ENCODE data around the gene PCED1B.
"Not testable (repeated sequence)": the region's sequence is repeated elsewhere in the genome, so short reads cannot be mapped to it uniquely, and the experiment has no call there.

PCED1B gene

DNA sequence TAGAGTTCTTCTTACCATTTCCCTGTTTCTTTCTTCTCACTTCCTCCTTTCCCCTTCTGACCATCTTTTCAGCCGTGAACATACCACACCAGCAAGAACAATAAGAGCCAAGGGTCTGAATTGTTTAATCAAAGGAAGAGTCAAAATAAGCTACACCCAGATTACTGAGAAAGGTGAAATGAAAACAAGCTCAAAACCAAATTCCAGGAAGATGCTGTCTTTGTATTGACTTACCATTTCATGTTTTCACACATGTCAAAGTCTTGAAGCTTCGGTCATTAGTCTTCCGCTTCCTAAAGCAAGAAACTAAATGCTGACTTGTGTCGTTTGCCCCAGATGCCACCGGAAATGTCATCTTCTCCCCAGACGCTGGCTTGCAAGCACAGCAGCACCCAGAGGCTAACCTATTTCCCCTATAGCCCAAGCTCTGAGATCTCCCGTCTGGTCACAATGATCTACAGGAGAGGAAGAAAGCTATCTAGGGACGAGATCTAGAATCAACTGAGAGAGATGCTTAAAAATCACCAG is 136.8 kb downstream of the PCED1B start:
- DNase-seq (ENCODE audit: extremely low read depth, low read depth) = no peak
- no peak overlapping the region for H3K4me3 ChIP-seq (replicated peaks; ENCODE audit: low read depth, low read length)
- TF ChIP-seq, protein P1, sequence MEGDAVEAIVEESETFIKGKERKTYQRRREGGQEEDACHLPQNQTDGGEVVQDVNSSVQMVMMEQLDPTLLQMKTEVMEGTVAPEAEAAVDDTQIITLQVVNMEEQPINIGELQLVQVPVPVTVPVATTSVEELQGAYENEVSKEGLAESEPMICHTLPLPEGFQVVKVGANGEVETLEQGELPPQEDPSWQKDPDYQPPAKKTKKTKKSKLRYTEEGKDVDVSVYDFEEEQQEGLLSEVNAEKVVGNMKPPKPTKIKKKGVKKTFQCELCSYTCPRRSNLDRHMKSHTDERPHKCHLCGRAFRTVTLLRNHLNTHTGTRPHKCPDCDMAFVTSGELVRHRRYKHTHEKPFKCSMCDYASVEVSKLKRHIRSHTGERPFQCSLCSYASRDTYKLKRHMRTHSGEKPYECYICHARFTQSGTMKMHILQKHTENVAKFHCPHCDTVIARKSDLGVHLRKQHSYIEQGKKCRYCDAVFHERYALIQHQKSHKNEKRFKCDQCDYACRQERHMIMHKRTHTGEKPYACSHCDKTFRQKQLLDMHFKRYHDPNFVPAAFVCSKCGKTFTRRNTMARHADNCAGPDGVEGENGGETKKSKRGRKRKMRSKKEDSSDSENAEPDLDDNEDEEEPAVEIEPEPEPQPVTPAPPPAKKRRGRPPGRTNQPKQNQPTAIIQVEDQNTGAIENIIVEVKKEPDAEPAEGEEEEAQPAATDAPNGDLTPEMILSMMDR (IDR thresholded peaks at IDR 0.05; ENCODE audit: low read depth, low read length, missing control alignments) = no peak

- not testable (repeated sequence) for H3K4me3 ChIP-seq (replicated peaks; ENCODE audit: low read depth, low read length); DNase-seq (ENCODE audit: extremely low read depth, low read depth)
These were observed 138.1 kb downstream of the PCED1B start for GRCh38 chr12:47217595-47217869.

GRCh38 chr12:47218191-47218654 is 138.8 kb downstream of the PCED1B start:
- no peak overlapping the region for H3K4me3 ChIP-seq (replicated peaks; ENCODE audit: low read depth, low read length)
- no peak for DNase-seq (ENCODE audit: extremely low read depth, low read depth)
- TF ChIP-seq, protein P1 (IDR thresholded peaks at IDR 0.05; ENCODE audit: low read depth, low read length, missing control alignments) = no peak

DNA sequence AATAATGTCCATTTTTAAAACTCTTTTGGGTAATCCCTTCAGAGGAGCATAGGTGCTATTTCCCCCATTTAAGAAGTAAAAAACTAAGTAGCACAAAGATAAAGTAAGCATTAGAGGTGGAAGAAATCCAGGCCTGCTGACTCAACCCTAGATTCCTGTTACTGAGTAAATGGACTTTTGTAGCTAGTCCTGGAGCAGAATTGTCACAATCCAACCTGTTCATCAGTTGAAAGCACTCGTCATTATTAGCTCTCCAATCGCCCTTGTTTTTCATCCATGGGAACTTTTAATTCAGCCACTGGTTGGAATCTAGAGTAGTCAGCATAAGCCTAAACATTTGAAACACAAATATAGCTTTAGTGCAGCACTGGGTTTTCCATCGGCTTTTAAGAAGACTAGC is 139.8 kb downstream of the PCED1B start:
- TF ChIP-seq, protein P1 (IDR thresholded peaks at IDR 0.05; ENCODE audit: low read depth, low read length, missing control alignments) = no peak
- no peak overlapping the region for H3K4me3 ChIP-seq (replicated peaks; ENCODE audit: low read depth, low read length)
- no peak for DNase-seq (ENCODE audit: extremely low read depth, low read depth)

GRCh38 chr12:47221256-47222023 is 142.0 kb downstream of the PCED1B start:
- TF ChIP-seq, protein P1 (IDR thresholded peaks at IDR 0.05; ENCODE audit: low read depth, low read length, missing control alignments) = no peak
- DNase-seq (ENCODE audit: extremely low read depth, low read depth) = no peak
- no peak overlapping the region for H3K4me3 ChIP-seq (replicated peaks; ENCODE audit: low read depth, low read length)

DNA sequence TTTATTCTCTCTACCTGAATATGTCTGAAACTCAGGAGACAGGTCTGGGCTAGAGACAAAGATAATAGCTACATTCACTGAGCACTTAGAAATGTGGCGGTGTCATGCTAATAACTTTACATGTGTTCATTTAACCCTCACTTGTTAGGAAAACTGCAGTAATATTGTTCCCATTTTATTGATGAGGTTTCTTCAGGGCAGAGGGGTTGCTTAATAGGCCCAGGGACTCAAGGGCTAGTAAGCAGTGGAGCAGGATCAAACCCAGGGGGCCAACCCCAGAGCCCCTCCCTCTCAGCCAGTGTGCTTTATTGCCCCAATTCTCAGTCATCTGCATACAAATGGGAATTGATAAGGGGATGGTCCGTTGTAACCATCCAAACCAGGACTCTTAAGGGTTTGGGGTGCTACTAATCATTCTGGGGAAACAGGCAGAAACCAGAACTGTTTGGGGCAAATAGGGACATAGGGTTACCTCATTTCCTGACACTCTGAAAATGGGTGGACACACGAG is 143.2 kb downstream of the PCED1B start:
- DNase-seq (ENCODE audit: extremely low read depth, low read depth) = no peak
- H3K4me3 ChIP-seq (replicated peaks; ENCODE audit: low read depth, low read length) = no peak overlapping the region
- TF ChIP-seq, protein P1 (IDR thresholded peaks at IDR 0.05; ENCODE audit: low read depth, low read length, missing control alignments) = no peak

DNA sequence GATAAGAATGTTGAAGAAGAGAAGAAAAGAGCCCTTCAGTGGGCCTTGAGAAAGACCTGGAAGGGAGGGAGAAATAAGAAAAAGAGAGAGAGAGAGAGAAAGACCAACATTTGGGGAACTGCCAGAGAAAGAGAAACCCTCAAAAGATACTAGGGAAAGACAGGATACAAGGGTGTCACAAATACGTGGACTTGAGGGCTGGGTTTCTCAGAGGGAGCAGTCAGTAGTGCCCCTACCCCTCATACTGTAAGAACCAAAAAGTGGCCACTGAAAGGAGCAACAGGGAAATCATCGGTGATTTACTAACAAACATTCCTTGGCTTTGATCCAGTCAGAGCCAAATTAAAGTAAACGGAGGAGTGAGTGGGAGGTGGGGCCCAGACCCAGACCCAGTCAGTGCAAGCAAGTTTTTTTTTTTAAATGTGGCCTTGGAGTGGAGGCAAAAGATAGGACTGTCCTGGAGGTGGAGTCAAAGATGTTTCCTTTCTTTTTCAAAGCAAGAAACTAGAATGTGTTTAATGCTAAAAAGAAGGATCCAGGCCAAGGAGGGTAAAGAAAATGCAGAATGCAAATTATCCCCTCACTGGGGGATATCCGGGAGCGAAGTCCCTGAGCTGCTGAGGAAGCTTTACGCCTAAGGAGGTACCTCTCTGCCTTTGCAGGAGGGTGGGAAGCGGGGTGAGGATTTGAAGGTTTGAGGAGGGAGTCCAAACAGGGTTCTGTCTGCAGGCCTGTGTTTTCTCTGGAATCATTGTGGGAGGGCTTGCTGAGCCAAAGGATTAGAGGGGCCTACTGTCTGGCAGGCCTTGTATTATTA is 143.8 kb downstream of the PCED1B start:
- TF ChIP-seq, protein P1 (IDR thresholded peaks at IDR 0.05; ENCODE audit: low read depth, low read length, missing control alignments) = no peak
- no peak for DNase-seq (ENCODE audit: extremely low read depth, low read depth)
- H3K4me3 ChIP-seq (replicated peaks; ENCODE audit: low read depth, low read length) = no peak overlapping the region

Measured in HFF-Myc (cell line).